Amniotic epithelial cell (primary cell): Measurements from ENCODE around the gene GPC2.

Experiments used
- DNase-seq: peaks from one replicate; pipeline ENCODE4 v3.0.0-alpha.2; 2010; ENCODE audit warnings: low read depth

Gene GPC2

GRCh38 chr7:100120733-100121036 lies 56.5 kb downstream of the GPC2 start:
- no peak for DNase-seq

- DNase-seq = peak; percentile 29
These were observed 57.0 kb downstream of the GPC2 start for GRCh38 chr7:100119970-100120732.
